Skeletal muscle satellite cell (primary cell): ENCODE measurements around the gene ADARB2.

Experiments used
- H3K27me3 ChIP-seq: 2 replicates; pipeline ENCODE4 v1.7.0; 2013; ENCODE audit warnings: low read length; ENCODE audit not compliant: control insufficient read depth, insufficient read depth
- H3K36me3 ChIP-seq: 2 replicates; pipeline ENCODE4 v1.7.0; 2013; ENCODE audit warnings: mild to moderate bottlenecking, control low read depth, low read length; ENCODE audit not compliant: insufficient read depth
- H3K4me1 ChIP-seq: 2 replicates; pipeline ENCODE4 v1.7.0; 2013; ENCODE audit warnings: low read length; ENCODE audit not compliant: control insufficient read depth, insufficient read depth
- H3K4me2 ChIP-seq: 2 replicates; pipeline ENCODE4 v1.7.0; 2013; ENCODE audit warnings: mild to moderate bottlenecking, low read length
- H3K4me3 ChIP-seq: 2 replicates; pipeline ENCODE4 v1.7.0; 2013; ENCODE audit warnings: low read length
- H3K9ac ChIP-seq: 2 replicates; pipeline ENCODE4 v1.7.0; 2013; ENCODE audit warnings: mild to moderate bottlenecking, low read depth, low read length, moderate library complexity
- H3K9me3 ChIP-seq: replicated peaks from 2 replicates; pipeline ENCODE4 v1.7.0; 2013; ENCODE audit warnings: mild to moderate bottlenecking, control low read depth, low read length

ADARB2 gene

DNA sequence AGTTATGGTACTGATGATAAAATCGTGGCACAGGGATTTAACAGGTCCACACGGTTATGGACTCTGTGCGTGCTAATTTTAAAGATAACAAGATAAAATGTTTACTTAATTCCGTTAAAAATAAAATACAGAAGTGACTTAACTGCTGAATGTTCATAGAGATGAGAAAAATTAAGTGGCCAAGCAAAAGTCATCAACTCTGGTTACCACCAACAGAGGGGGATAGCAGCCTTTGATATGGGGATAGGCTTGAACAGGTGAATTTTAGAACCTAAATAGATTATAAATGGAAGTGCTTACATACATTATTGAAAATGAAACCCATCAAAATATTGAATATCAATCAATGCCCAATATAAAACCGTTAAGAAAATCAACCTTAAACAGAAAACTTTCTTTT is 436.2 kb downstream of the ADARB2 start:
- Histone ChIP-seq H3K9me3 (no peaks in the 10 kb centered on the region), H3K36me3 (no peaks in the 10 kb centered on the region), H3K4me2 (no peak overlapping the region), H3K4me1 (no peaks in the 10 kb centered on the region), H3K9ac (no peak overlapping the region), H3K4me3 (no peak overlapping the region), H3K27me3 (no peaks in the 10 kb centered on the region)

DNA sequence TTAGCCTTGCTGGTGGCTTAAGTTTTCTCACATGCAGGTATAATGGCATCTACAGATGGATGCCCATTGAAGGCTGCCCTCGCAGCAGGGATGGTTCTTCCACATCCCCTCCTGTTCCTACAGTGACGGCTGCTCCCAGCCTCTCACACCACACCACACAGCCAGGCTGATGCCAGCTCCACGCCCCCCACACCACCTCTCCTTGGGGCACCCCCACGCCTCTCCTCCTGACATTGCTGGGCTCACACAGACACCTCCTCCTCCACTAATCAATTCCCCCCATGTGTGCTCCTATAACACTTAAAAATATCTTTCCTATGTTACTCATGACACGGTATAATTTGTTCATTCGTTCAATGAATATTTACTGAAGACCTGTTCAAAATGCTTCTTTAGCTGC is 437.1 kb downstream of the ADARB2 start:
- no peaks in the 10 kb centered on the region for H3K9me3 ChIP-seq
- no peaks in the 10 kb centered on the region for H3K27me3 ChIP-seq
- no peak overlapping the region for H3K4me2 ChIP-seq
- H3K9ac ChIP-seq: no peak overlapping the region
- H3K4me3 ChIP-seq: no peak overlapping the region
- H3K36me3 ChIP-seq: no peaks in the 10 kb centered on the region
- H3K4me1 ChIP-seq: no peaks in the 10 kb centered on the region

DNA sequence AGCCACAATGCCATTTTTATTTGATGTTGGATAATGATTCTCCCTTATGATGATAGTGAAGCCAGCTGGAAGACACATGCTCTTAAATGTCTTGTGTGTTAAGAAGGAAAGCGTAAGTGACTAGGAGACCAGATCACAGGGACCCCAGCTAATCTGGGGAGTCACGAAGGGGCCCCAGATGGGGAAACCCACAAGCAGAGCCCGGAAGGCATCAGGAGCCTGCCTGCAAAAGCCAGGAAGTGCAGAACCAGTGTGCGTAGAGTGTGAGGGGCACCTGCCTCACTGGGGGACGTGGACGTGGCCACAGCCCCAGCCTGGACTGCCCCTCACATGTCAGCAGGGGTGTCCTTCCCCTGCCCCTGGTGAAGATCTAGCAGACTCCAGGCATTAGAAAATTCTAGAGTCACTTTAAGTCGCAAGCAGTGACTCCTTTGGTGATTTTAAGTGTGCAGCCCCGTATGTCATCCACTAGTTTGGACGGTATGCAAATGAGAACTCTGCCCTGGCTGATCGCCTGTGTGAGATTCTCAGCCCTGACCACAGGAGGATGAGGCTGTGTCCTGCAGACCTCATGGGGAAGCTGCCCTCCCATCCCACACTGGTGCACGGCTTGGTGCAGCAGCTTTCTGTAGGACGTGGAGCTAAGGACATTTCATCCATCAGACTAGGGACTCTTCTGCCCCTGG is 438.1 kb downstream of the ADARB2 start:
- no peak overlapping the region for H3K4me2 ChIP-seq

DNA sequence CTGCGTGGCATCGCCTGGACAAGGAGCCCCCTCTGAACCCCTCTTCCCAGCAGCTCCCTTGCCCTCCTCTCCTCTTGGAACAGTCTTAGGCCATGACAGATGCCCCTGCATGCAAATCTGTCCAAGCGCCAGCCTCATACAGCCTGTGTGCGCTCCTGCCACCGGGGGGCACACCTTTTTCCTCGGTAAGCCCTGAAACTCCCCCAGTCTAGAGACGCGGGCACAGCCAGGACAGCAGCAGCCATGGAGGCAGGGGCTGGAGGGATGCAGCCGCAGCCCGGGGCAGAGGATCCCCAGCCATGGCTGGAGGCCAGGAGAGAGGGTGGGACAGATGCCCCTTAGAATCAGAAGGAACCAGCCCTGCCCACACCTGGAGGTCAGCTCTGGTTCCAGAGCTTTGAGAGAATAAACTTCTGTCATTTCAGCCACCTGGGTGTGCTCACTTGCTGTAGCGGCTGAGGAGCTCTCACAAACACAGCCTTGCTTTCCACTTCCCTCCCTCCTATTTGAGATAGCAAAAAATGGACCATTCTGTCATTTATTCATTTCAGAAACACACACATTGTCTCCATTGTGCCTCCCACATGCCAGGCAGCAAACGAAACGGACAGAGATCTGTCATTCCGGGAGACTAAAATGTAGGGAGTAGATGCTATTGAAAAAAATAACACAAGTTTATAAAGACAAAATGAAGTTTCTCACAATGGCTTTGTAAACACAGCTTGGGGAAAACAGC is 439.6 kb downstream of the ADARB2 start:
- Histone ChIP-seq H3K9me3 (no peaks in the 10 kb centered on the region), H3K4me2 (no peak overlapping the region), H3K27me3 (no peaks in the 10 kb centered on the region), H3K4me1 (no peaks in the 10 kb centered on the region), H3K9ac (no peak overlapping the region), H3K4me3 (no peak overlapping the region), H3K36me3 (no peaks in the 10 kb centered on the region)

More for the DNA sequence above, 438.1 kb downstream of the ADARB2 start:
- Histone ChIP-seq H3K9me3 (no peaks in the 10 kb centered on the region), H3K9ac (no peak overlapping the region), H3K36me3 (no peaks in the 10 kb centered on the region), H3K4me3 (no peak overlapping the region), H3K27me3 (no peaks in the 10 kb centered on the region), H3K4me1 (no peaks in the 10 kb centered on the region)

DNA sequence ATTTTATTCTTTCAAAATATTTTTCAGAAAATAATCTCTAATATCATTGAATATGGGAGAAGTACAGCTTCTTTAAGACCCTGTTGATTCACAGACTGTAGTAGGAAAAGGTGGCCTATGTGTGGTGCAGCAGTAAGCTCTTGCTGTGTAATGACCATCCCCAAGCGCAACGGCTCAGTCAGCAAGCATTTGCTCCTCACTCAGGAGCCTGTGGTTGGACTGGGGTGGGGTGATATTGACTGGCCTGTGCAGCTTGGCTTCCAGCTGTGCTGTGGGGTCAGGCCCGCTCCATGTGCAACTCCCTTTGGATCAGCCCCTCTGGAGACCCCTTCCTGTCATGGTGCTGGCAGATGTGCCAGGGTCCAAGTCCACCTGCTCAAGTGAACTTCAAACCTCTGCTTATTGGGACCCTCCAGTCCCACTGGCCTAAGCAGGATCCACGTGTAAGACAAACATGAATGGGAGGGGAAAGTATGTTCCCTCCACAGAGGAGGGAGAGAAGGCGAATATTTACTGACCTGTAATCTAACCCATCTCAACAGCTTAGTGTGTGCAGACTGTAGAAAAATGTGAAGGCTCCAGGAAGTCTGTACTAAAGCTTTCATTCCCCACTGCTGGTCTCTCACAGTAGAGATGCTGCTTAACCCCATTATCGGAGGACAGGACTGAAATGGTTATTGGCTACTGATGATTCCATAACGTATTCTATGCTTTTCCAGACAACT is 441.4 kb downstream of the ADARB2 start:
- H3K4me2 ChIP-seq: no peak overlapping the region
- H3K36me3 ChIP-seq: no peaks in the 10 kb centered on the region
- H3K9ac ChIP-seq: no peak overlapping the region
- H3K9me3 ChIP-seq: no peaks in the 10 kb centered on the region
- no peaks in the 10 kb centered on the region for H3K27me3 ChIP-seq
- no peak overlapping the region for H3K4me3 ChIP-seq
- no peaks in the 10 kb centered on the region for H3K4me1 ChIP-seq

DNA sequence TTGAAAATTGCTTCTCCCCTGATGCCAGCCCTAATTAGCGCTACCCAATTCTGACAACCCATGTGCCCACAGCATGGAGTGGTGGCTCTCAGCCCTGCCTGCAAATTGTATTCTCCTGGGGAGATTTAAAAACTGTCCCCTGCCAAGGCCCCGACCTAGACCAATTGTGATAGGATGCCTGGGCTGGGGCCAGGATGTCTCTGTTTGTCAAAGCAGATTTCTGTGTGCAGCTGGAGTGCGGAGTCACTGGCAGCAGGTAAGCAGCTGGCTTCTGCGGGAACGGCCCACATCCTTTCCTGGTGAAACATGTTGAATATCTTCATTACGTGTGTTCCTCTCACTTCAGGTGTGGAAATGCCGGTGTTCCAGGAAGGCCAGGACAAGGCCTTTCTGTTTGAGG is 442.6 kb downstream of the ADARB2 start:
- Histone ChIP-seq H3K9me3 (no peaks in the 10 kb centered on the region), H3K36me3 (no peaks in the 10 kb centered on the region), H3K27me3 (no peaks in the 10 kb centered on the region), H3K4me2 (no peak overlapping the region), H3K4me3 (no peak overlapping the region), H3K4me1 (no peaks in the 10 kb centered on the region), H3K9ac (no peak overlapping the region)

DNA sequence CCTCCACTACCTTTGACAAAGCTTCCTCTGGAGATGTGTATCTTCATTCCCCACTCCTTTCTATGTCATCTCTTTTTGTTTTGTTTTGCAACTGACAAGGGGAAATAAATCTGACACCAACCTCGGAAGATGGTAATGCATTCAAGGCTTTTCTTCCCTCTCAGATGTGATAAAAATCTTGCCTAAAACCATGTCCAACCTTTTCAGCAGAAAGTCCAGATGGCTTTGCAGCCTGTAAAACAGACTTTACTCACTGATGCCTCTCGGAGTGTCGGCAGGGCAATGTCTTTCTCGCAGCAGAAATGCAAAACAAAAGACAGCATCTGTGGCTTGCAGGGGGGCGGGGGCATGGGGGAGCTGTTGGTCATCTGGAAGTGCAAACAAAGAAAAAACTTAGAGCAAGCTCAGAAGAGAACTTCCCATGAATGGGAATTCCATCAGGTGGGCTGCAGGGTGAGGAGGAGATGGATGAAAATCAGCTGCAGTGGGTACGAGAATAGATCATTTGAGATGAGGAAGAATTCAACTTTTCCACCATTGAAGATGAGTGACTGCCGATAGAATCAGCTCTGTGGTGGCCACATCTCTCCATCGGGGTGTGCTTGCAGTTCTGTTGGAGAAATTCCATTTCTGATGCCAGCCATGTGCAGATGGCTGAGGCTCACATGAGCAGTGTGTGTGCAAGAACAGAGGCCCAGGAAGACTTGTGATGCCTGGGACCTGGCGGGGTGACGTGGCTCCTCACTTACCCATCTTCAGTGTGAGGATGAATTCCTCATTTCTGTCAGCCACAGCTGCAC is 443.5 kb downstream of the ADARB2 start:
- no peaks in the 10 kb centered on the region for H3K9me3 ChIP-seq
- H3K4me3 ChIP-seq: no peak overlapping the region
- H3K36me3 ChIP-seq: no peaks in the 10 kb centered on the region
- no peaks in the 10 kb centered on the region for H3K4me1 ChIP-seq
- H3K4me2 ChIP-seq: no peak overlapping the region
- H3K9ac ChIP-seq: no peak overlapping the region
- no peaks in the 10 kb centered on the region for H3K27me3 ChIP-seq

DNA sequence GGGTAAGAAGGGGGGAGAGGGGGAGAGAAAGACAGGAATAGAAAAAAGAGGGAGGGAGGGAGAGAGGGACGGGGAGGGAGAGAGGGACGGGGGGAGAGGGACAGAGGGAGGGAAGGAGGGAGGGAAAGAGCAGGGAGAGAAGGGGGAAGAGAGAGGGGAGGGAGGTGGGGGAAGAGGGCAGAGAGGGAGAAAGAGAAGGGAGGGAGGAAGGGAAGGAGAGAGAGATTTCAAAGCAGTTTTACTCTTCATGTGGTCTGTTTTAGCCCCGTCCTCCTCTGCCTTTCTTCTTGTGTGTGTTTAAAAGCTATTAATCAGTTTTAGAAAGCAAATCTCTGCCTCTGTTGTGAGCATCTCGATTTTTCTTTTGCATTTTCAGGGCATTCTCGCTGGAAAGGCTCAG is 444.2 kb downstream of the ADARB2 start:
- no peaks in the 10 kb centered on the region for H3K9me3 ChIP-seq
- H3K4me1 ChIP-seq: no peaks in the 10 kb centered on the region
- H3K4me3 ChIP-seq: no peak overlapping the region
- H3K4me2 ChIP-seq: no peak overlapping the region
- H3K9ac ChIP-seq: no peak overlapping the region
- H3K36me3 ChIP-seq: no peaks in the 10 kb centered on the region
- H3K27me3 ChIP-seq: no peaks in the 10 kb centered on the region

DNA sequence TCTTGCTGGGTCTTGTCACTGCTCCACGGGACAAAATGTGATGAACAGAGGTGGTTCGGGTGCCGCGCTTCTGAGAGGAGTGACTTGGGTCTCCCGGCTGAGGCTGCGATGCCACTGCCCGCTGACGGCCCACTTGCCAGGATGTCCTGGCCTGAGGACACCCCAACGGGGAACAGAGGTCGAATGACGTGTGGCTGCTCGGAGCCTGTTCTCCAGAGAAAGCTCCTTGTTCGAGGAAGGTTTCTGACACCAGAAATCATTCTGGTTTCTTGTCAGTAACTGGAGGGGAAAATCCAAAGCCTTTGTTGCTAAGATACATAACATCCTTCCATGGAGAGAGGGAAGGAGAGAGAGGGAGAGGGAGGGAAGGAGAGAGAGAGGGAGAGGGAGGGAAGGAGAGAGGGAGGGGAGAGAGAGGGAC is 444.7 kb downstream of the ADARB2 start:
- H3K36me3 ChIP-seq: no peaks in the 10 kb centered on the region
- H3K4me1 ChIP-seq: no peaks in the 10 kb centered on the region
- H3K9ac ChIP-seq: no peak overlapping the region
- no peak overlapping the region for H3K4me3 ChIP-seq
- H3K27me3 ChIP-seq: no peaks in the 10 kb centered on the region
- no peak overlapping the region for H3K4me2 ChIP-seq
- H3K9me3 ChIP-seq: no peaks in the 10 kb centered on the region

DNA sequence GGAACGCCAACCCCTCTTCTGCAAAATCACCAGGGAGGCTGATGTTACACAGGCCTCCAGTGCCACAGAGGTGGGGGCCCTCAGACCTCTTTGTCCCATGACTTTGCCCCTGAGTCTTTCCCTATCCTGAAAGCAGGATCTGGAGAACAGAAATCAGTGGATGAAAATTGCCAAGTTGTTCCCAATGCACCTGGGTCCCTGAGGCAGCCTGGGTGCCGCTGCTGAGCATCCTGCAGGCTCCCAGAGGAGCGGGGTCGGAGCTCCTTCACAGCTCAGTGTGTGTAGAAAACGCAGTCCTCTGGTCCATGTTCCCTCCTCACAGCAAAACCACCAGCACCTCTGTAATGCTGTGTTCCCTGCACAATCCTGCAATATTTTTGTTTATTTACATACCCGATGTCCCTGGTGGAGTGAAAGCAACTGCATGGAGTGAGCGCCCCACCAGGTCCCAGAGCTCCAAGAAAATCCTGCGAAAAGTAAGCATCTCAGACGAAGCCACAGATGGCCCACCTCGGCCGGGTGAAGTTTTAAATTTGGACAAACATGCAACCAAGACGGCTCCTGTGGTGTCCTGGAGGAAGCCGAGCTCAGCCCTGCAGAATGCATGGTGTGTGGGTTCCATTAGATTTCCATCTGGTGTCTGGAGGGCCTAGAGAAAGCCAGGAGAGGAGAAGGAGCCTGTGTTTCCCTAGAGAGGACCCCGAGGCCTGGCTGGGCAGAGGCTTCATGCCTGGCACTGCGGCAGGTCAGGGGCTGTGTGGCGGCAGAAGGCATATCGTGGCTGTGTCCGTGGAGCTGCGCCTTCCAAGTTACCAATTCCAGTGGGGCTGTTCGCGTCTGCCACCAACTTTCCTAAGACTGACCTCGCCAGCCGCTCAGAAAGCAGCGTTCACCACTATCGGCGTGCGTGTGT is 445.9 kb downstream of the ADARB2 start:
- Histone ChIP-seq H3K9ac (no peak overlapping the region), H3K9me3 (no peaks in the 10 kb centered on the region), H3K4me2 (no peak overlapping the region), H3K4me1 (no peaks in the 10 kb centered on the region), H3K27me3 (no peaks in the 10 kb centered on the region), H3K36me3 (no peaks in the 10 kb centered on the region), H3K4me3 (no peak overlapping the region)
